Testis (tissue), 2 donors: ENCODE measurements around the gene MYO3A.

Experiments used
- POLR2A ChIP-seq: fragments of 450-650 bp; IDR thresholded peaks from one replicate; pipeline ENCODE4 v1.6.1; 2017; ENCODE audit warnings: antibody characterized with exemption, mild to moderate bottlenecking, moderate library complexity
- TF ChIP-seq, protein P1 (sequence below), 3 experiments: fragments of 450-650 bp in 2 of 3; fragments of 200-600 bp in 1 of 3; sonication (generic) in 1 of 3; IDR thresholded peaks; one replicate each; pipeline ENCODE4 v1.5.1; 2016 to 2019; ENCODE audit warnings: antibody characterized with exemption in 3 of 3, mild to moderate bottlenecking in 2 of 3, moderate library complexity in 1 of 3

DNA sequence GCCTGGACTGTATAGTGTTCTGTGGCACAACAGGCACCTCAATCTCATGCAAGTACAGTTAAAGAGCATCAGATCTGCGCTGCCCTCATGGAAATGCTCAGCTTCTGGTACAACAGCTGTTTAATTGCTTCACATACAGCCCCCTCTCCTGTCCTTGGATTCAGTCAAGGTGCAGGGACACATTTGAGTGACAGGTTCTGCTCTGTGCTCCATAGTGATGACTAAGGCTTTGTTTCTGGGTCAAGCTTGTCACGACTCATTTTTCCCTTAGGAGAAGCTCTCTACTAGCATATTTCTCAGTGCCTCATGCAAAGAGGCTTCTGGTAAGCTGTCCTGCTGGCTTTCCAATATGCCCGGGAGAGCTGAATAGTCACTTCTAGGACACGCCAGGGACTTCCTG lies 26.8 kb upstream of the MYO3A start:
- TF ChIP-seq, protein P1, sequence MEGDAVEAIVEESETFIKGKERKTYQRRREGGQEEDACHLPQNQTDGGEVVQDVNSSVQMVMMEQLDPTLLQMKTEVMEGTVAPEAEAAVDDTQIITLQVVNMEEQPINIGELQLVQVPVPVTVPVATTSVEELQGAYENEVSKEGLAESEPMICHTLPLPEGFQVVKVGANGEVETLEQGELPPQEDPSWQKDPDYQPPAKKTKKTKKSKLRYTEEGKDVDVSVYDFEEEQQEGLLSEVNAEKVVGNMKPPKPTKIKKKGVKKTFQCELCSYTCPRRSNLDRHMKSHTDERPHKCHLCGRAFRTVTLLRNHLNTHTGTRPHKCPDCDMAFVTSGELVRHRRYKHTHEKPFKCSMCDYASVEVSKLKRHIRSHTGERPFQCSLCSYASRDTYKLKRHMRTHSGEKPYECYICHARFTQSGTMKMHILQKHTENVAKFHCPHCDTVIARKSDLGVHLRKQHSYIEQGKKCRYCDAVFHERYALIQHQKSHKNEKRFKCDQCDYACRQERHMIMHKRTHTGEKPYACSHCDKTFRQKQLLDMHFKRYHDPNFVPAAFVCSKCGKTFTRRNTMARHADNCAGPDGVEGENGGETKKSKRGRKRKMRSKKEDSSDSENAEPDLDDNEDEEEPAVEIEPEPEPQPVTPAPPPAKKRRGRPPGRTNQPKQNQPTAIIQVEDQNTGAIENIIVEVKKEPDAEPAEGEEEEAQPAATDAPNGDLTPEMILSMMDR (IDR thresholded peaks at IDR 0.05), result no peak
- no peak for TF ChIP-seq POLR2A
